ENCODE measurements around the gene LPAR2.

LPAR2 gene

DNA sequence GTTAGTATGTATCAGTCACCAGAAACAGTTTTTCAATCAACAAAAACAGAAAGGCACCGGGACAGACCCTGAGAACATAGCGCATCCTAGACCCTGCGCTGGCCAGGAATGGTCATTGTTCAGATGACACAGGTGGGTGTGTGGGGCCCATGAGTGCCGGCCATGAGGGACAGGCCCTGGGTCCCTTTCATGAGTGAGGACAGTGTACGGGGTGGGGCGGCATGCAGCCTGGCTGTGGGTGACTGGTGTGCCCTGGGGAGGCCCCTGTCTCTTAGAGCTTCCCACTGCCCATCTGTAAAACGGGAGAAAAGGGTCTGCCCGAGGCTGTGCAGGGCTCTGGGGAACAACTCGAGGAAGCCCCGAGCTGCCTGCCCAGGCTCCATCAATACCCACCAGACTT lies 35.3 kb downstream of the LPAR2 start:
- no peak for DNase-seq

DNA sequence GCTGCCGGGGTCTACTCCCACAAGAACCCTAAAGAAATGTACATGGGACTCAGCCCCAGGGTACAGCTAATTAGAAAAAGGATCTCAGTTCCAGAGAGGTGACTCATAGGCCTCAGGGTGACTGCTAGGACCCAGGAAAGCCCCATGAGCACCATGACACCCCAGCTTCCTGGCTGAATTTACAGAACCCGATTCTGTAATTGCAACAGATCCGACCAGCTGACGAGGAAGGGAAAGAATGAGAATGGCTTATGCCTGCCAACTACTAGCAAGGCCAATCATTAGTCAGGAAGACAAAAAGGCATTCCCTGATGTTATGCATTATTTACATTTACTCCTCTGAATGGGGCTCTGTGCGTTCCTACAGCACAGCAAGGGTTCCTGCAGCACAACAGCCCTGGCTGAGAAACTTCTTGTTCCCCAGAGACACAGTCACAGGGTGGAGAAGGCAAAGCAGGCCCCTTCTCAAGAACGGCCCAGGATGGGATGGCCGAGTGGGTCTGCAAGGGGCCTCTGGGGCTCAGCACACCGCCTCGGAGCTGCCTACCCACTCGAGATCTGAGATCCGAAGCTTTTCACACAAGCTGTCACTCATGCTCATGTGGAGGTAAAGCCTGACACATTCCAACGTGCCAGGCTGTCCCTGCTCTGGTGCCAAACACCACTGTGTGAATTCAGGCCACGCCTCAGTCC lies 36.7 kb downstream of the LPAR2 start:
- DNase-seq: no peak

DNA sequence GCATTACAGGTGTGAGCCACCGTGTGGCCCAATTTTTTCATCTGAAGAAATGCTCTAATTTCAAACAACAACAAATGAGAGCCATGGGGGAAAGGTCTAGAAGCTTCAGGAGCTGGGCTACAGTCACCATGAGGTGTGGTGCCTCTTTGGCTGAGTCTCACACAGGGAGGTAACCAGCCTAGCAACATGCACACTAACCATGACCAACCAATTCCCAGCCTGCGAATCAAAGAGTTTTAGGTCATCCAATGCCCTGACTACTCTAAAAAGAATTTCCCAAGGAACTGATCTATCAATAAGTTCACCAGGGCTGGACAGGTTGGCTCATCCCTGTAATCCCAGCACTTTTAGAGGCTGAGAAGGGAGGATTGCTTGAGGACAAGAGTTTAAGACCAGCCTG lies 39.5 kb downstream of the LPAR2 start:
- DNase-seq: no peak

DNA sequence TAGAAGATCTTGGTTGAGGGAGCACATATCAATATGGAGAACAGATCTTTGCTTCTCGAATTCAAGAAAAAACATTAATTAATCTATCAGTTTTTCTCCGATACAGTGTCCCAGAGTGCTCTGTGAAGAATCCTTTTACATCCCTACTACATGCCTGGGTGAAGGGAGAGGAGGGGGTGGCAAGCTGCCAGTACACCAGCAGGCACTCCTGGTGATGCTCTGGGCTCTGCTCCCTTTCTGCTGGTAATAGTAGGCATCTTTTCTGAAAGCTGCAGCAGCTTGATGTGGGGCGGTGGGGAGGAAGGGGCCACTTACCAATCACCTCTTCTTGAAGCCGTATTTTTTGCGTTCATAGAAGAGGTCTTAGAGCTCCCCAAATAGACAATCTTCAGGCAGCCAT lies 40.2 kb downstream of the LPAR2 start:
- DNase-seq: no peak

DNA sequence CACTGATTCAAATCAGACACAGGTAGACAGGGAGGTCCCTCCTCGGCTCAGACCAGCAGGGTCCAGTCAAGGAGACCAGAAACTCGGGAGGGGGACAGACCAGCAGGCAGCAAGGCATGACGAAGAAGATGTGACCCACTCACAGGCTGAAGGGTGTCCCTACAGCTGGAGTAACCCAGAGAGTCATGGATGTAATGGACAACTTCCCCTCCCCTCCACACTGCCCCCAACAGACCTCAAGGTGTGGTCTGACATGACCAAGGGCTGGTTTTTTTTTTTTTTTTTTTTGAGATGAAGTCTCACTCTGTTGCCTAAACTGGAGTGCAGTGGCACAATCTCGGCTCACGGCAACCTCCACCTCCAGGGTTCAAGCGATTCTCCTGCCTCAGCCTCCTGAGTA lies 43.7 kb downstream of the LPAR2 start:
- DNase-seq: no peak

DNA sequence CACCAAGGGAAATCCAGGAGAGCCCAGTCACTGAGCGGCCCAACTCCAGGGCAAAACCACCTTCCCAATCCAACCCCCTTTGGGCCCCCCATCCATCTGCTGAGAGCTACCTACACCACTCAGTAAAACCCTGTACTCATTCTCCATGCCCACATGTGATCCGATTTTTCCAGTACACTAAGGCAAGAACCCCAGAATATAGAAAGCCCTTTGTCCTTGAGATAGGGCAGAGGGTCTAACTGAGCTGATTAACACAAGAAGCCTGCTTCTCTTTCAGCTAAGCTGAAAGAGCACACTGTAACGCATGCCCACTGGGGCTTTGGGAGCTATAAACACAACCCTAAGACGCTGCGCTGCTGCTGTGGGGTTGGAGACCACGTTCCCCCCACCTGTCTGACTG lies 45.5 kb downstream of the LPAR2 start:
- DNase-seq: no peak

DNA sequence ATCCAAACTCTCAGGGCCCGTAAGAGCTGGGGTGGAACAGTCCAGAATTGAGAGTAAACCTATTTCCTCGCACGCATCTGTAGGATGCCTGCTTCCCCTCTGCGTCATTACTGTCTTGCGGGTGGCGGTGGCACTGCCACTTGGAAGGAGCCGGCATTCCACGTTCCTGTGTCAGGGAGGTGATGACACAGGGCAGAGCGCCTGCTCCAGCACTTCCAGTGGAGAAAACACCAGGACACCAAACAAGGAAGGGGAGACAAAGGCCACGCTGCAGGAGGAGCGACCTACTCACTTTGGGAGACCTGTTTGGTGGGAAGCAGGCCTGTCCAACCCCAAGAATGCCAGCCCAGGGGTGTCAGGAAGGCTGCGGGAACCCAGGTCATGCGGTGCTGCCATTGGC lies 46.6 kb downstream of the LPAR2 start:
- DNase-seq: no peak

DNA sequence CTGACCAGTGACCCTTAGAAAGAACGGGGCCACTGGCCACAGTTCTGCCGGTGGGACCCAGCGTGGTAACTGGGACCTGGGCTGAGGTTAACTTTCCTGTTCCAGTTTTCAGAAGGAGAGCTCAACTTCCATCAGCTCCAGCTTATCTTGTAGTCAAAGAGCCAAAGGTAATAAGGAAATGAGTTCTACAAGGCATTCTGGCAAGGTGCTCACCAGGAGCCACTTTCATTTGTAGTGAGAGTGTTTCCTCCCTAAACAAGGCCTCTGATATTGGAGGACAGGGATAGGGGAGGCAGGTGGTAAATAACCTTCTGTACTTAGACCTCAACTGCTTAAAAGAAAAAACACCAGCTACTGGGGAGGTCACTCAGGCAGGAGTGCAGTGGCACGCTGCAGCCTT lies 47.6 kb downstream of the LPAR2 start:
- DNase-seq: no peak

DNA sequence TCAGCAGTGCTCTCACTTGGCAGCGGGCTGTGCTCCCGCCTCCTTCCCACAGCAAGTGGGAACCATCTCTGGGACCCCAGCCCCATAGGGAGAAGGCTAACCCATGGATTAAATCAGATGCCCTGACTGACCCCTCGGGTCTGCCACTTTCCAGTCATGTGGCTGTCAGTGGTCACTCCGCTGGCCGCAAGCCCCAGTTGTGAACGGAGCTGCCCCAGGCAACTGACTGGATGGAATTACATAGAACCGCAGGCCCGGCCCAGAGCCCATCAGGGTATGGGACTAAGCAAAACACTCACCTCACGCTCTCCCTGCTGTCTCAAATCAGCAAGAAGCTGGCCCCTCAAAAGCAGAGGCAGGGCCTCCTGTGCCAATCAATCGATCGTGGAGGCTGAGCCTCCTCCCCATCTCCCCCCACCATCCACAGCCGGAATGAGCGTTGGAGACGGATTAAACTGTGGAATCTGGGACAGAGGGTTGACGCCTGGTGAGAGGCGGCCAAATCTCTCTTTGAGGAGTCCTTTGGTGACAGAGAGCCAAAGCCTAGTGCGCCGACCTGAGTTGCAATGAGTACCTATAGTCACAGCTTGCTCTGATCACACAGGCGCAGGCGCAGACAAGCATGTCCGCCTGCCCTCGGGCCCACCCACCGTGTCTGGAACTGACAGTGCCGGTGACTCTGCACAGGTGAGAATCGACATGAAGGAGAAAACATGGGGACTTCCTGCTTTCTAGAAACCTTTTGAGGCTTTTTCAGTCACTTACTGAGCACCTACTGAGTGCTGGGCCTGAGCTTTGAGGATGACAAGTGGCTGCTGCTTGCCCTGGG lies 48.3 kb downstream of the LPAR2 start:
- DNase-seq: no peak

DNA sequence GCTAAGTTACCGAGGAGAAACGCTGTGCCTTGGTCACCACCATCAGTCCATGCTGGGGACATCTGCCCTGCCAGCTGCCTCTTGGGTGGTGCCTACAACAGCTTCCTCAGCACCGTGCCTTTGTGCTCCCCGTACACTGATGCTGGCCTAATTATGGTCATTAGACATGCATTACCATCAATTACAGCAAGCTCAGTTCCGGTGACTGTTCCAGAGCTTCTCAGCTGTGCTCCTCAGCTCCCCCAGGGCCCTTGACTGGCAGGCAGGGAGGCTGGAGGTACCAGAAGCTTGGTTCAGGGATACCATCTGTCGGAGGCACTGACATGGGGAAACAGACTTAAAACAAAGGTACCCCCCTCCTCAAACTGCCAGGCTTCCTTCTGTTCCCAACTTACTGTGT lies 49.8 kb downstream of the LPAR2 start:
- DNase-seq: peak; percentile 88

DNA sequence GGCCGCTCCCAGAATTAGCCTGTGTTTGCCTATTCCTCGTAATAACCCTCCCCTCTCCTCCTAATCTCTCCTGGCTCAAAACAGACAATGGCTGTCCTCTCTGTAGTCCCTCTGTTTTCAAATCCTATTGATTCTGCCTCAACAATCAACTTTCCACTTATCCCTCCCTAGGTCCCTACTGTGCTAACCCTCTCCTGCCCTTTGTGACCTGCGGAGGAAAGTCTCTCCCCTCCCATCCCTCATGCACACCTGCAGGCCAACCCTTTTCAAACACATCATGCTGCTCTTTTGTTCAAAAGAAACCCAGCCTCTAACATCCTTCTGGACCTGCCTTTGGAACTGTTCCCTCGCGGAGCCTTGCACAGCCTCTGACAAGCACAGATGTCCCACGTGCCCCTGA lies 52.6 kb downstream of the LPAR2 start:
- DNase-seq: no peak

Measured in NCI-H1105 treated with DMSO at 0.1 percent for 48 hours (cell line).